SK-N-SH (cell line): ENCODE measurements around the gene APLP2. TPM values are rescaled to one million over a fixed set of nuclear protein-coding genes. Genes with fewer than 3 reads are reported as not detected.

Experiments
- CTCF ChIA-PET: fragments of 300-600, 350-600 bp; formaldehyde crosslinking; extraction: SDS; loops from one replicate; lab custom pipeline; 2021; lab: Yijun Ruan, JAX
- POLR2A ChIA-PET: fragments of 350-600 bp; sonication (Branson Sonifier 250); formaldehyde crosslinking; extraction: SDS; loops from one replicate; lab custom pipeline; 2020; ENCODE audit warnings: antibody characterized with exemption, inconsistent platforms; lab: Yijun Ruan, JAX
- DNase-seq: peaks from one replicate; pipeline ENCODE4 v3.0.0; 2012
- H2AFZ ChIP-seq: fragments of 200-600 bp; sonication (generic); 2 replicates; pipeline ENCODE4 v1.8.1; 2016; ENCODE audit warnings: antibody characterized with exemption, mild to moderate bottlenecking, low read depth
- H3F3A ChIP-seq: fragments of 200-600 bp; sonication (generic); replicated peaks from 2 replicates; pipeline ENCODE3; 2016; ENCODE audit warnings: antibody characterized with exemption, mild to moderate bottlenecking; ENCODE audit not compliant: insufficient read depth
- H3K27ac ChIP-seq, 2 experiments: fragments of 200-500 bp in 1 of 2; fragments of 200-600 bp in 1 of 2; sonication (Bioruptor generic) in 1 of 2; sonication (generic), shearing (Covaris generic) in 1 of 2; 2 replicates each; pipeline versions ENCODE4 v1.5.1 to v1.6.1; 2014 to 2016; ENCODE audit warnings: low read depth in 2 of 2, inconsistent platforms in 1 of 2, low read length in 1 of 2, mild to moderate bottlenecking in 1 of 2, mixed read lengths in 1 of 2
- H3K27me3 ChIP-seq: fragments of 200-600 bp; sonication (generic), shearing (Covaris generic); 2 replicates; pipeline ENCODE4 v1.6.1; 2016; ENCODE audit warnings: mixed run types; ENCODE audit not compliant: insufficient read depth
- H3K36me3 ChIP-seq, 2 experiments: fragments of 200-500 bp in 1 of 2; fragments of 200-600 bp in 1 of 2; sonication (Bioruptor generic) in 1 of 2; sonication (generic) in 1 of 2; replicated peaks in 1 of 2; 2 replicates each; pipeline versions ENCODE3 to v1.5.1; 2014 to 2016; ENCODE audit warnings: low read length in 1 of 2, mild to moderate bottlenecking in 1 of 2; ENCODE audit not compliant: insufficient read depth in 2 of 2, control insufficient read depth in 1 of 2
- H3K4me1 ChIP-seq, 2 experiments: fragments of 200-500 bp in 1 of 2; fragments of 200-600 bp in 1 of 2; sonication (Bioruptor generic) in 1 of 2; sonication (generic), shearing (Covaris generic) in 1 of 2; 2 replicates each; pipeline versions ENCODE4 v1.5.1 to v1.6.1; 2014 to 2016; ENCODE audit warnings: low read depth in 1 of 2, low read length in 1 of 2, mixed run types in 1 of 2; ENCODE audit not compliant: insufficient read depth in 2 of 2, control insufficient read depth in 1 of 2
- H3K4me2 ChIP-seq: fragments of 200-600 bp; sonication (generic), shearing (Covaris generic); 2 replicates; pipeline ENCODE4 v1.6.1; 2017; ENCODE audit warnings: mixed run types
- H3K4me3 ChIP-seq, 2 experiments: fragments of 200-500 bp in 1 of 2; fragments of 200-600 bp in 1 of 2; sonication (Bioruptor generic) in 1 of 2; sonication (generic), shearing (Covaris generic) in 1 of 2; 2 replicates each; pipeline versions ENCODE4 v1.5.1 to v1.8.1; 2014 to 2016; ENCODE audit warnings: low read depth in 2 of 2, inconsistent platforms in 1 of 2, low read length in 1 of 2, mild to moderate bottlenecking in 1 of 2, mixed read lengths in 1 of 2, moderate library complexity in 1 of 2
- H3K79me2 ChIP-seq: fragments of 200-600 bp; sonication (generic); 2 replicates; pipeline ENCODE4 v1.8.1; 2017; ENCODE audit warnings: mild to moderate bottlenecking; ENCODE audit not compliant: insufficient read depth
- H3K9ac ChIP-seq: fragments of 200-600 bp; sonication (generic); 2 replicates; pipeline ENCODE4 v1.6.1; 2017; ENCODE audit warnings: mixed run types
- H3K9me2 ChIP-seq: fragments of 200-600 bp; sonication (generic); 2 replicates; pipeline ENCODE4 v1.6.1; 2017; ENCODE audit warnings: mixed run types
- H3K9me3 ChIP-seq: fragments of 200-600 bp; sonication (generic); 2 replicates; pipeline ENCODE4 v1.6.1; 2017; ENCODE audit warnings: mixed run types, mild to moderate bottlenecking, moderate library complexity
- H4K20me1 ChIP-seq: fragments of 200-600 bp; sonication (generic); 2 replicates; pipeline ENCODE4 v1.6.1; 2017; ENCODE audit warnings: mild to moderate bottlenecking, mixed run types; ENCODE audit not compliant: insufficient read depth
- CHD2 ChIP-seq: fragments of 150-350 bp; IDR thresholded peaks from 2 replicates; pipeline ENCODE4 v1.6.1; 2018; ENCODE audit warnings: low read length; ENCODE audit not compliant: partially characterized antibody
- ELF1 ChIP-seq: IDR thresholded peaks from 2 replicates; pipeline ENCODE4 v1.4.0; 2012
- EZH2phosphoT487 ChIP-seq: fragments of 200-600 bp; sonication (generic); IDR thresholded peaks from 2 replicates; pipeline ENCODE4 v1.6.1; 2017; ENCODE audit warnings: low read depth, mixed run types, mild to moderate bottlenecking, antibody characterized with exemption, moderate library complexity, borderline replicate concordance
- FOXJ3 ChIP-seq: sonication (generic); formaldehyde crosslinking; IDR thresholded peaks from 2 replicates; pipeline ENCODE4 v1.5.1; 2020; ENCODE audit warnings: mild to moderate bottlenecking, missing genetic modification reagents
- JUND ChIP-seq: IDR thresholded peaks from 2 replicates; pipeline ENCODE4 v1.4.0; 2012
- MEF2A ChIP-seq: IDR thresholded peaks from 2 replicates; pipeline ENCODE4 v1.4.0; 2012; ENCODE audit warnings: low read depth, borderline replicate concordance
- MXI1 ChIP-seq: IDR thresholded peaks from 2 replicates; pipeline ENCODE4 v1.6.1; 2012; ENCODE audit warnings: mild to moderate bottlenecking, low read depth, low read length, improper control_type of control experiment
- NRF1 ChIP-seq: IDR thresholded peaks from 2 replicates; pipeline ENCODE4 v1.6.1; 2012; ENCODE audit warnings: low read depth, mild to moderate bottlenecking, low read length
- RAD21 ChIP-seq: IDR thresholded peaks from 2 replicates; pipeline ENCODE4 v1.6.1; 2012; ENCODE audit warnings: mild to moderate bottlenecking, low read length
- RXRA ChIP-seq: IDR thresholded peaks from 2 replicates; pipeline ENCODE4 v1.4.0; 2012; ENCODE audit warnings: low read depth, mild to moderate bottlenecking, borderline replicate concordance
- SIN3A ChIP-seq: IDR thresholded peaks from 2 replicates; pipeline ENCODE4 v1.6.1; 2012; ENCODE audit warnings: low read depth, mild to moderate bottlenecking, low read length, moderate library complexity, borderline replicate concordance
- TAF1 ChIP-seq: IDR thresholded peaks from 2 replicates; pipeline ENCODE4 v1.6.1; 2012; ENCODE audit warnings: low read depth, mild to moderate bottlenecking, low read length, moderate library complexity, borderline replicate concordance
- TCF12 ChIP-seq: IDR thresholded peaks from 2 replicates; pipeline ENCODE4 v1.4.0; 2012
- TEAD4 ChIP-seq: IDR thresholded peaks from 2 replicates; pipeline ENCODE4 v1.4.0; 2012; ENCODE audit warnings: mild to moderate bottlenecking, borderline replicate concordance; ENCODE audit not compliant: insufficient read depth
- USF1 ChIP-seq: IDR thresholded peaks from 2 replicates; pipeline ENCODE4 v1.4.0; 2012; ENCODE audit warnings: low read depth, borderline replicate concordance
- ZBTB33 ChIP-seq: IDR thresholded peaks from 2 replicates; pipeline ENCODE4 v1.4.0; 2012; ENCODE audit warnings: low read depth, borderline replicate concordance
- WGBS: methylation state at CpG from one replicate; pipeline ENCODE4 v1.1.6; 2017; ENCODE audit warnings: low lambda C conversion rate; 5-methylcytosine and 5-hydroxymethylcytosine counted together
- polyA plus RNA-seq, 3 experiments: library from polyadenylated mRNA; depleted of rRNA; stranded (reverse); fragments of >200 nt; gene quantifications; 2 replicates each; pipeline ENCODE4 v1.2.3, GENCODE V29; 2012
- TF ChIP-seq, protein P1 (sequence below): fragments of 200-600 bp; sonication (generic); IDR thresholded peaks from 2 replicates; pipeline ENCODE4 v1.6.1; 2017; ENCODE audit warnings: antibody characterized with exemption, mild to moderate bottlenecking, moderate library complexity
- TF ChIP-seq, protein P2 (sequence below): IDR thresholded peaks from 2 replicates; pipeline ENCODE4 v1.4.0; 2012; ENCODE audit warnings: low read depth
- TF ChIP-seq, protein P3 (sequence below): fragments of 150-350 bp; IDR thresholded peaks from 2 replicates; pipeline ENCODE4 v1.6.1; 2017; ENCODE audit warnings: antibody characterized with exemption, low read length, low read depth, borderline replicate concordance

Gene APLP2
- polyA plus RNA-seq, 1 of the 3 experiments (the other 2 are of a cell fraction) = 424 TPM

- Histone ChIP-seq H3K9me3 (no peaks in the 10 kb centered on the region), H3K9me2 (no peaks in the 10 kb centered on the region), H4K20me1 (peaks cover 78% of the 10 kb centered on the region), H3K36me3 (peaks cover 28 to 46% of the 10 kb centered on the region in 2 experiments), H3K27ac (no peak overlapping the region), H3K27me3 (no peaks in the 10 kb centered on the region), H3K4me3 (no peak overlapping the region), H3K9ac (no peak overlapping the region), H3K79me2 (peaks cover 67% of the 10 kb centered on the region), H3F3A (peaks cover 4% of the 10 kb centered on the region), H3K4me1 (peaks cover 0 to 4% of the 10 kb centered on the region in 2 experiments; a peak in 2 of 4 replicates), H2AFZ (no peak overlapping the region), H3K4me2 (no peak overlapping the region)
- no peak for TF ChIP-seq TAF1
- no peak for TF ChIP-seq RXRA
- no peak for TF ChIP-seq USF1
- no peak for TF ChIP-seq ELF1
- TF ChIP-seq CHD2 = no peak
- TF ChIP-seq TCF12 = no peak
- TF ChIP-seq MXI1 = no peak
- no peak for TF ChIP-seq MEF2A
- TF ChIP-seq NRF1 = no peak
- no peak for TF ChIP-seq TEAD4
- no peak for TF ChIP-seq RAD21
- no peak for TF ChIP-seq FOXJ3 (CRISPR knock-in tag)
- no peak for TF ChIP-seq ZBTB33
- TF ChIP-seq JUND = no peak
- TF ChIP-seq, protein P1, sequence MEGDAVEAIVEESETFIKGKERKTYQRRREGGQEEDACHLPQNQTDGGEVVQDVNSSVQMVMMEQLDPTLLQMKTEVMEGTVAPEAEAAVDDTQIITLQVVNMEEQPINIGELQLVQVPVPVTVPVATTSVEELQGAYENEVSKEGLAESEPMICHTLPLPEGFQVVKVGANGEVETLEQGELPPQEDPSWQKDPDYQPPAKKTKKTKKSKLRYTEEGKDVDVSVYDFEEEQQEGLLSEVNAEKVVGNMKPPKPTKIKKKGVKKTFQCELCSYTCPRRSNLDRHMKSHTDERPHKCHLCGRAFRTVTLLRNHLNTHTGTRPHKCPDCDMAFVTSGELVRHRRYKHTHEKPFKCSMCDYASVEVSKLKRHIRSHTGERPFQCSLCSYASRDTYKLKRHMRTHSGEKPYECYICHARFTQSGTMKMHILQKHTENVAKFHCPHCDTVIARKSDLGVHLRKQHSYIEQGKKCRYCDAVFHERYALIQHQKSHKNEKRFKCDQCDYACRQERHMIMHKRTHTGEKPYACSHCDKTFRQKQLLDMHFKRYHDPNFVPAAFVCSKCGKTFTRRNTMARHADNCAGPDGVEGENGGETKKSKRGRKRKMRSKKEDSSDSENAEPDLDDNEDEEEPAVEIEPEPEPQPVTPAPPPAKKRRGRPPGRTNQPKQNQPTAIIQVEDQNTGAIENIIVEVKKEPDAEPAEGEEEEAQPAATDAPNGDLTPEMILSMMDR = no peak
- TF ChIP-seq, protein P2, sequence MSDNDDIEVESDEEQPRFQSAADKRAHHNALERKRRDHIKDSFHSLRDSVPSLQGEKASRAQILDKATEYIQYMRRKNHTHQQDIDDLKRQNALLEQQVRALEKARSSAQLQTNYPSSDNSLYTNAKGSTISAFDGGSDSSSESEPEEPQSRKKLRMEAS = no peak
- TF ChIP-seq, protein P3, sequence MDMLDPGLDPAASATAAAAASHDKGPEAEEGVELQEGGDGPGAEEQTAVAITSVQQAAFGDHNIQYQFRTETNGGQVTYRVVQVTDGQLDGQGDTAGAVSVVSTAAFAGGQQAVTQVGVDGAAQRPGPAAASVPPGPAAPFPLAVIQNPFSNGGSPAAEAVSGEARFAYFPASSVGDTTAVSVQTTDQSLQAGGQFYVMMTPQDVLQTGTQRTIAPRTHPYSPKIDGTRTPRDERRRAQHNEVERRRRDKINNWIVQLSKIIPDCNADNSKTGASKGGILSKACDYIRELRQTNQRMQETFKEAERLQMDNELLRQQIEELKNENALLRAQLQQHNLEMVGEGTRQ = no peak
- TF ChIP-seq SIN3A = no peak
- no peak for TF ChIP-seq EZH2phosphoT487
- no peak for DNase-seq
- ChIA-PET POLR2A (no interaction called here), CTCF (no interaction called here)
- WGBS = 92% methylated on average over 10 of the region's 10 CpGs
These were observed 42.6 kb downstream of the APLP2 start for GRCh38 chr11:130112071-130112830.
